ENCODE data around the gene ZNF12. TPM values are rescaled to one million over a fixed set of nuclear protein-coding genes. Genes with fewer than 3 reads are reported as not detected.
"Not testable (repeated sequence)": the region's sequence is repeated elsewhere in the genome, so short reads cannot be mapped to it uniquely, and the experiment has no call there.

ZNF12 gene
- total and polyA plus RNA-seq, 10 of the 15 experiments (the other 5 are each of a cell fraction or from before 2014, with no cell fraction given) = 6.7 to 38.1 (median 14.4) TPM

GRCh38 chr7:6670851-6671250 lies 35.9 kb downstream of the ZNF12 start:
- H3K27me3 ChIP-seq (replicated peaks in 1 of 2; ENCODE audit: control insufficient read depth in 2 of 2, insufficient read depth in 2 of 2, low read length in 1 of 2); POLR2A ChIA-PET; H3K4me1 ChIP-seq (ENCODE audit: control insufficient read depth, insufficient read depth, low read length); H3K36me3 ChIP-seq (ENCODE audit: control insufficient read depth in 2 of 2, insufficient read depth in 2 of 2, low read length in 1 of 2); SMC1A ChIA-PET (ENCODE audit: uncharacterized antibody, unreplicated experiment); in situ Hi-C loops (cut with MboI); H3K4me3 ChIP-seq; H2AFZ ChIP-seq (ENCODE audit: control insufficient read depth, low read depth, low read length); H4K20me1 ChIP-seq (ENCODE audit: control insufficient read depth, insufficient read depth); FAIRE-seq; ATAC-seq; DNase-seq (ENCODE audit: low read depth, low spot score); H3K4me2 ChIP-seq (ENCODE audit: control insufficient read depth, insufficient read depth); H3K27ac ChIP-seq (ENCODE audit: control insufficient read depth, insufficient read depth); intact Hi-C loops (cut with micrococcal nuclease; ENCODE audit: unreplicated experiment); BruUV-seq (replicated peaks); H3K79me2 ChIP-seq (ENCODE audit: control insufficient read depth, insufficient read depth, low read length); RAD21 ChIA-PET (ENCODE audit: unreplicated experiment); H3K9ac ChIP-seq (ENCODE audit: control insufficient read depth, insufficient read depth, low read length); CTCF ChIA-PET: not testable (repeated sequence)
- peaks cover 19% of the 10 kb centered on the region; the same call in 2 of the 3 replicates for H3K9me3 ChIP-seq (replicated peaks; ENCODE audit: control insufficient read depth, insufficient read depth, low read length)
- no CpG with 5 or more reads among the region's 34 CpGs for WGBS (ENCODE audit: insufficient coverage, insufficient replicate concordance, low lambda C conversion rate, missing lambda C conversion rate)

- TF ChIP-seq ZBTB33 (IDR thresholded peaks at IDR 0.05) (no peak), CREB1 (IDR thresholded peaks at IDR 0.05; ENCODE audit: low read depth) (no peak), NR2F1 (conservative IDR thresholded peaks at IDR 0.05) (no peak), SUZ12 (IDR thresholded peaks at IDR 0.05; ENCODE audit: unreplicated experiment) (no peak), IRF4 (IDR thresholded peaks at IDR 0.05; ENCODE audit: low read depth, low read length) (no peak), KLF5 (IDR thresholded peaks at IDR 0.05; ENCODE audit: partially characterized antibody) (no peak), ETV6 (conservative IDR thresholded peaks at IDR 0.05 in 1 of 2, IDR thresholded peaks at IDR 0.05 in 1 of 2; ENCODE audit: borderline replicate concordance in 1 of 2, low read depth in 1 of 2) (no peak), RFX5 (IDR thresholded peaks at IDR 0.05; ENCODE audit: low read depth, low read length) (no peak), KDM1A (IDR thresholded peaks at IDR 0.05; ENCODE audit: borderline replicate concordance) (no peak), BRCA1 (IDR thresholded peaks at IDR 0.05; ENCODE audit: low read depth, low read length) (no peak), MTA3 (IDR thresholded peaks at IDR 0.05; ENCODE audit: borderline replicate concordance, low read length) (no peak), EGR1 (IDR thresholded peaks at IDR 0.05; ENCODE audit: borderline replicate concordance in 1 of 2, low read depth in 2 of 2, low read length in 2 of 2) (no peak), HSF1 (IDR thresholded peaks at IDR 0.05; ENCODE audit: low read depth, low read length) (no peak), GABPA (IDR thresholded peaks at IDR 0.05; ENCODE audit: low read depth) (no peak)
- ATAC-seq = no peak; the same call in 2 of the 3 replicates
- Histone ChIP-seq H2AFZ (ENCODE audit: control insufficient read depth, low read depth, low read length) (no peak overlapping the region), H3K4me1 (ENCODE audit: control insufficient read depth, insufficient read depth, low read length) (no peaks in the 10 kb centered on the region), H3K79me2 (ENCODE audit: control insufficient read depth, insufficient read depth, low read length) (no peaks in the 10 kb centered on the region), H3K27ac (ENCODE audit: control insufficient read depth, insufficient read depth) (no peak overlapping the region), H3K4me2 (ENCODE audit: control insufficient read depth, insufficient read depth) (no peak overlapping the region), H3K27me3 (replicated peaks in 1 of 2; ENCODE audit: control insufficient read depth in 2 of 2, insufficient read depth in 2 of 2, low read length in 1 of 2) (no peaks in the 10 kb centered on the region), H4K20me1 (ENCODE audit: control insufficient read depth, insufficient read depth) (no peaks in the 10 kb centered on the region), H3K36me3 (ENCODE audit: control insufficient read depth in 2 of 2, insufficient read depth in 2 of 2, low read length in 1 of 2) (peaks cover 5 to 6% of the 10 kb centered on the region in 2 experiments; a peak in 3 of 4 replicates), H3K4me3 (no peak overlapping the region), H3K9ac (ENCODE audit: control insufficient read depth, insufficient read depth, low read length) (no peak overlapping the region), H3K9me3 (replicated peaks; ENCODE audit: control insufficient read depth, insufficient read depth, low read length) (no peaks in the 10 kb centered on the region; the same call in 2 of the 3 replicates)
- ChIA-PET RAD21 (ENCODE audit: unreplicated experiment) (no interaction called here), POLR2A (no interaction called here), SMC1A (ENCODE audit: uncharacterized antibody, unreplicated experiment) (no interaction called here), CTCF (interaction anchor here (0.8 to 1.1 kb wide), 2 partner anchors 20 to 44 kb away, joined by 3 read pairs; no protein-coding TSS in a partner anchor)
- BruUV-seq (replicated peaks) = no TSS peak
- DNase-seq (ENCODE audit: low read depth, low spot score) = no peak
- in situ Hi-C loops (cut with MboI) = no loop called here
- WGBS (ENCODE audit: insufficient coverage, insufficient replicate concordance, low lambda C conversion rate, missing lambda C conversion rate) = 13% methylated on average over 11 of the region's 11 CpGs
- intact Hi-C loops (cut with micrococcal nuclease; ENCODE audit: unreplicated experiment) = no loop called here
- FAIRE-seq = no peak
Measured at GRCh38 chr7:6658618-6659345, 48.0 kb downstream of the ZNF12 start.

Data from GM12878 (cell line).